GM21619 (cell line): Measurements from ENCODE around the gene CDH13.

Experiments
- ATAC-seq: cut with Tn5 transposase; IDR thresholded peaks from one replicate; pipeline ENCODE4 v1.9.1; 2021; ENCODE audit not compliant: unreplicated experiment

The CDH13 gene

DNA sequence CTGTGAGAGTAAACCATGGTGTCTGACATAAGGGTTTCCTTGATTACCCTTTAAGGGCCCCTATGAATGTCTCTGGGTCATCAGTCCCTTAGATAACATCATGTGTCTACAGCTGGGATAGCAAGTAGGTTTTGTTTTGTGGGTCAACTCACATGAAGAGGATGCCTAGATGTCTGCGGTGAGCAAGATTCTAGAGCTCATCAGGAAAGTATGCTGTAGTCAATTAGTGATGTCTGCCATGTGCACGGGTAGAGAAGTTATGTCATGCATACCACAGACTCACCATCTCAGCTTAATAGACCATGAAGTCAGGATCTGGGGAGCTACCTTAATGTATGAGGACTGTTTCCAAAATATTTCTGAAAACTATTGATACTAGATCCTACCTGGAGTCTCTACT is 57.5 kb downstream of the CDH13 start:
- no peak for ATAC-seq

DNA sequence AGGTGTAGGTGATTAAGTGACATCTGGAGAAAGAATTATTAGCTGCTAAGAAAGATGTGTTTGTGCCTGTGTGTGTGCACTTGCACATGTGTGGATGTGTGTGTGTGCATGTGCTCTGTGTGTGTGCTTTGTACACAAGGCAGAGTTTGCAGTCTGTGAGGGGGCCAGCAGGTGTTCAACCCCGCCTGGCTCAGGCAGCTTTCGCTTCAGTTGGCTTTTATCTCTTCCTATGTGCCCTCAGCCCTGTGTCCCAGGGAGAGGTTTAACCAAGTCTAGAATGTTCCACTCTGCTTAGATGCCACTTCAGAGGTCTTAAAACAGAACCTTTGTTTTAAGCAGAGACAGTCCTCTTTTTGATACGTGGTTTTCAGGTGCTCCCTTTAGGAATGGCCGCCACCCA is 58.8 kb downstream of the CDH13 start:
- ATAC-seq, result no peak

- ATAC-seq, result no peak
Observed at GRCh38 chr16:82694239-82694874, 67.6 kb downstream of the CDH13 start.

DNA sequence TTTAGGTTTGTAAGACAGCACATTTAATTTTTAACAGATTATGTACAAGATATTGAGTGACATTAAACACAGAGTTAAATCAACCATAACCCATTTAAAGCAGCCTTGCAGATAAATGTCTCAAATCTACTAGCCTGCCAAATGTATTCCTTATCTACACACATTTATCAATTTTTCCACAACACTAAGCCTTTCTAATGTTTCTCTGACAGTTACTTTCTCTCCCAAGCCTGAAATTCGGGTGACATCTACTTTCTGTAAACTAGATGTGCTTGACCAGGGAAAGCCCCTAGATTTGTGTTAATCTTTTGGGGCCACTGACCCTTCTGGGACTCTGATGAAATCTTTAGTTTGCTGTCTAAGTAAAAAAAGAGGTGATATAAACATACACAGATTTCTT is 69.0 kb downstream of the CDH13 start:
- no peak for ATAC-seq

DNA sequence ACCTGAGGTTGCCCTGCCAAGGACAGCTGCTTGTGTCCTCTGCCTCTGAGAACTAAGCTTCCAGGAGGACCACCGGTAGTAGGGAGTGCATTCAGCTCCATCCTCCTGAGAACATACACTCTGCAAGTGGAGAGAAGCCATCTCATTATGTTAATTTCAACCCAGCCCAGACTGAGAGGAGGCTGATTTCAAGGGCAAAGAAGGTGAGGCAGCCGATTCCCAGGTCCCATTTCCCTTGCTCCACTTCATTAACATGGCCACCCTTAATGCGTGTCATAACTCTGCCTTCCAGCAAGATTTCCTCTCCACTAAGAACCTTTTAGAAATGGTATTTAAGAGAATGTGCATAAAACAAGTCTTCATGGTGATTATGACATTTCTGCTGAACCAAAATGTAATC is 72.5 kb downstream of the CDH13 start:
- no peak for ATAC-seq

DNA sequence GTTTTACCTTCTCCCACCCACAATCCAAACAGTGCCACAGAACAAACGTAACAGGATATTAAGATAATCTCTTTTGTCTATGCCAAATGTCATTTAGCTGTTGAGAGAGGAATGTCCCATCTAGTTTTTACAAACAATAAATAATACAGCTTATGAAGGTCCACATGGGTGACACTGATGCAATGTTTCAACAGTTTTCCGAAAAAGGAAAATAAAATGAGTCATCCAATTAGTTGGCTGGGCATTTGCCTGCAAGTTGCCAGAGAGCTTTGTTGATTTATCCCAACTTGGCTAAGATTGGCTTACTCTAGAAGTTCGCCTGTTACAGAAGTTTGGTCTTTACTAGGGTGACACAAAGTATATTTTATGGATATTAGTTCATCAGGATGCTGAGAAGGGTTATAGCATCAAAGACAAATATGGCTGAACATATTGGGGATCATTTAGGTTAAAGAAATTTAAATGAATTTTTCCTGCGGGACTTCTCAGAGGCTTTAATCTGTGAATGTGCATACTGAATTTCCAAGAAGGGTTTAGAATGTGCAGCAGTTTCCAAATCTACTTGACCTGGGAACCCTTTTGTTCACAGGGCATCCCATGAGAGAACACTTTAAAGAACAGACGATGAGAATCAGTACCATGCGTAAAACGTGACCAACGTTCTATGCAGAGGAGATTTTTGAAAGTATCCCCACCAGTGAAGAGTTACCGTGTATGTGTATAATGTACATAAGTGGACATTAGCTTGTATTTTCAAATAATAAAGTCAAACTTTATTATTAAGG is 73.1 kb downstream of the CDH13 start:
- ATAC-seq, result no peak

DNA sequence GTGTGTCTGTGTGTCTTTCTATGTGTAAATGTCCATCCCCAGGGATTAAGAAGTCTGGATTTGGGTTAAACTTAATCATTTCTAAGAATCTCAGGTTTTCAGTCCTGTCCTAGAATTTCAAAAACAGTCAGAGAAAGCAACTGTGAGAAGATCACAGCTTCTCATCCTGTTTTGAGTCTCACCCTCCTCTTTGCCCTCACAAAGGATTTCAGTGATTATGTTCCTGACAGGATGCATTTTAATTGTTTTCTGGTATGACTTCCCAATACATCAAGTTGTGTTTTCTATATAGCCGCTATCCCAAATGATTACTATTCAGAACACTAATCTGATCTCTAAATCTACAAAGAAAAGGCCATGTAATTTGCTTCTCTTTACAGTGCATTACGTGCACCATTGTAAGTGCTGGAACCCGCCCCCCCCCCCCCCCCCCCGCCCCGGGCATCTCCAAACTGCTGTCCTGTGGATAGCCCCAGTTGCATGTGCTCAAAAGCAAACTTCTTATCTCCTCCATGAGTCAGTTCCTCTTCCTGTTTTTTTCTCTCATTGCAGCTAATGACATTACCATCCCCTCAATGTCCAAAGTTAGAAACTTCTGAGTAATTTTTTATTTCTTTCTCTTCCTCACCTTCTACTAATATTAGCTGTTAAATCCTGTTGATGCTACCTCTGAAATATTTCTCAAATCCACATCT is 73.9 kb downstream of the CDH13 start:
- no peak for ATAC-seq

DNA sequence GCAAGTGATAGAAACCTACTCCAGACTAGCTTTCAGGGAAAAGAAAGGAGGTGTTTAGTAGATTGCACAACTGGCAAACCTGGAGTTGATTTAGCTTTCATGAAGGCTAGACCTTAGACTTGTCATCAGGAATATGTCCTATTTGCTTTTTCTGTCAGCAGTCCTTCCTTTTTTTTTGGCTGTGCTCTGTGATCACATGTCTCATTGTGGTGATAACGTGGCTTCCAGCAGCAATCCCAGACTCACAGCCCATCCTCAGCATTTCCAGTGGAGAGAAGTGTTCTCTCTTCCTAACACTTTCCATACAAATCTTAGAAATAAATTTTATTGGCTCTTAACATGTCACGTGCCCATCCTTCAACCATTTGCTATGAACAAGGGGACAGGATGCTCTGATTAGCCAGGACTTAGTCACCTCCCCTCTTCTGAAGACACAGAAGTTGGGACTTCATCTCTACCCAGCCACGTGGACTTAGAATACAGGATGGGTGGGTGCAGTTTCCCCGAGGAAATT is 74.7 kb downstream of the CDH13 start:
- ATAC-seq, result no peak

GRCh38 chr16:82703161-82703560 is 76.4 kb downstream of the CDH13 start:
- no peak for ATAC-seq

- ATAC-seq, result no peak
Observed at GRCh38 chr16:82703871-82704768, 77.4 kb downstream of the CDH13 start.

GRCh38 chr16:82709987-82710386 is 83.2 kb downstream of the CDH13 start:
- ATAC-seq, result no peak

GRCh38 chr16:82713778-82714177 is 87.0 kb downstream of the CDH13 start:
- ATAC-seq, result no peak

DNA sequence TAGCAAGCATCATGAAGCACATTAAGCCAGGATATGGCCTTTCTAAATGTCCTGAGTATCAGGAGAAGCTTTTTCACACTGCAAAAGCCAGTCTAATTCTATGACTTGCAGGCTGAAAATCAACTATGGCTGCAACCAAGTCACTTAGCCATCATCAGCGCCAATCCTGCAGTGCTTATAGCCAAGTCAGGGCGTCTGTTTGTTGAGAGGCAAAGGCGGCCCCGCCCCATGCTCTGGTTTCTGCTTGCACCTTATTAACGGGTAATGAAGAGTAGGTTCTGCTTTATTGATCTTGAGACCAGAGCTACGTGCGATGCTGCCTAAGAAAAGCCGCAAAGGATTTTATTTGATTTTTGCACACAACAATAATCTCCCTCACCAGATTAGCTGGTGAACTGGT is 88.4 kb downstream of the CDH13 start:
- ATAC-seq, result no peak

DNA sequence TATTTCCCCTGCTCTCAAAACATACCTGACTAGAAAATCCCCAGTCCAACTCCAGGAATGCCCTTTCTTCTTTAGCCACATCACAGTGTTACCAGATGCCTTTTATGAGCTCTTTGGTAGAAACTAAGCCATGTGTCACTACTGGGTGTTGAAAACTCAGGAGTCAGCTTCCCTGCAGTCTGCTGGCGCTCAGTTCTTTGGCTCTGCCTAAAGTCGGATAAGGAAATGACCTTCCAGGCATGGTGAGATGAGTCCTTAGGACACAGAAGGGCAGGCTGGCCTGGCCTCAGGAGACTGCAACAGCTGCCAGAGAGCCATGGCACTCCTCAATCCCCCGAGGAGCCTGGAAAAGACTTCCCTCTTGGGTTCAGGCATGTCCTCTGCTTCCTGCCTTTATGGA is 89.1 kb downstream of the CDH13 start:
- ATAC-seq, result no peak

DNA sequence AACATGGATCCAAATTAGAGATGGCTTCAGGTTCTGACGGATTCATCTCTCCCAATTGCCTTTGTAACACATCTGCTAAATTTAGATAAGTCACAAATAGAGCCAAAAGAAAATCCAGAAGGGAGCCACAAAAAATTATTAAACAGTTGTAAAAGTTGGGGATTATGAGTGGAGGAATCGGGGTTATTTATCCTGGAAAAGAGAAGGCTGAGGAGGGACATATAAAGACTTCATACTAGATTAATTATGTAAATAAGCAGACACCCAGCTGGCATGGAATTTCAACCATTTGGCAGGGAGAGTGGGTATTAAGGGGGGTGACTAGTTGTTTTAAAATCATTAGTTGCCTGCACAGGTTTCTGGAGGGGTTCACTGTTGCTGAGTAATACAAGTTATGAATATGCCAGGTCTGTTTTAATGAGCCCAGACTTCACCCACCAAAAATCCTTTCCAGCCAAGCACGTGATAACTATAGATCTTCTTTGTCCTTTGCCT is 89.6 kb downstream of the CDH13 start:
- no peak for ATAC-seq

- ATAC-seq, result no peak
Observed at GRCh38 chr16:82720414-82720813, 93.6 kb downstream of the CDH13 start.

- ATAC-seq, result no peak
Observed at GRCh38 chr16:82726306-82726705, 99.5 kb downstream of the CDH13 start.

- peak; percentile 53 for ATAC-seq
Observed at GRCh38 chr16:82728901-82729300, 102.1 kb downstream of the CDH13 start.

DNA sequence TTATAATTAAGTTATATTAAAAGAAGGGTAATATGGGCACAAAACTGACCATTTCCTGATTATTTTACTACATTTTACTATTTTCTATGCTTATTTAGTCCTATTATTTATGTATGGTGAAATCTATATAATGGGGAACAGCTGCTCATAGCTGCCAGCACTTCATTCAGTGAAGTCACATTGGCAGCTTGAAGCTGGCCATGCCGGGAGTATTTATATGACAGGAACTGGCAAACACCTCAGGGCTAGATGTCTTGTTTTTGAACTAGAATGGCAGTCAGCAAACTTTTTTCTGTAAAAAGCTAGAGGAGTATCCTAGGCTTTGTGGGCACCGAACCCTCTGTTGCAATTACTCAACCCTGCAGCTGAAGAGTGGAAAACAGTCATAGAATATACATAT is 104.1 kb downstream of the CDH13 start:
- ATAC-seq, result no peak

DNA sequence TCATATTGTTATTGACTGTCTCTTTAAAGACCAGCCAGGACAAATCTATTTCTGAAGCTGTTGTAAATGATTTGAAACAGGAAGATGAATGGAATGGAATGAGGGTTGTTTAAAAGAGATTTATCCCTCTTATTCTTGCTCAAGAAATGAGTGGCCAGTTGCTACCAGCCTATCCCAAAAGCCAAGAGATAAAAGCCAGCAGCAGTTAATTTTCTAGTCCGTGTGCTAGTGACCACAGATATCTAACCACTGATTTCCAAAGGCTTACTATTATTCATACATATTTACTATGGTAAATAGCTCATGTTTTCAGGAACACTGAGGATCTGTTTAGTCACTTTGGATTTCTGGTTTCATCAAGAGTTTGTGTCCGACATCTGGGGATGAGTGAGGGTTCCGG is 105.7 kb downstream of the CDH13 start:
- ATAC-seq, result no peak

DNA sequence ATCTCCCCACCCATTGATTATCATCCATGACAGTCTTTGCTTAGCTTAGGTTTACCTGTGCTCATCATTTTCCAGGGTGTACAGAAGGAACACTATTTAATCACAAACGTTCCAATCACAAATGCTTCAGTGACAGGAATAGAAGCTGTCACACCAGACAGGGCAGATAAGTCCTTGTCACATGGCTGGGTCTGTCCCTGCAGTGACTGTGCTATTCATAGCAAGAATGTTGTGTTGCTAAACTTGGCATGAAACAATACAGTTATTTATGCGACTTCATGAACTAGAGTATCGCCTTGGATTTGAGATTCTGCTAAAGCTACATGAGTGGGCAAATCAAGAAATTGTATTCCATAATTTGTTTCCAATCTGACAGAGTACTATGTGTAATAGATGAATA is 108.4 kb downstream of the CDH13 start:
- ATAC-seq, result peak; percentile 54
